Peyer's patch (tissue), 4 donors: ENCODE measurements around the gene CLINT1.
"Not testable (repeated sequence)": the region's sequence is repeated elsewhere in the genome, so short reads cannot be mapped to it uniquely, and the experiment has no call there.

Experiments used
- POLR2A ChIP-seq, 2 donors: fragments of 450-650 bp; IDR thresholded peaks; one replicate each; pipeline ENCODE4 v1.5.1; 2017; ENCODE audit warnings: antibody characterized with exemption in 2 of 2, mild to moderate bottlenecking in 2 of 2, moderate library complexity in 2 of 2
- TF ChIP-seq, protein P1 (sequence below), 6 experiments: fragments of 450-650 bp in 4 of 6; fragments of 200-600 bp in 2 of 6; sonication (generic) in 1 of 6; IDR thresholded peaks; one replicate each; pipeline ENCODE4 v1.5.1; 2017 to 2019; ENCODE audit warnings: antibody characterized with exemption in 6 of 6, mild to moderate bottlenecking in 3 of 6, moderate library complexity in 1 of 6

DNA sequence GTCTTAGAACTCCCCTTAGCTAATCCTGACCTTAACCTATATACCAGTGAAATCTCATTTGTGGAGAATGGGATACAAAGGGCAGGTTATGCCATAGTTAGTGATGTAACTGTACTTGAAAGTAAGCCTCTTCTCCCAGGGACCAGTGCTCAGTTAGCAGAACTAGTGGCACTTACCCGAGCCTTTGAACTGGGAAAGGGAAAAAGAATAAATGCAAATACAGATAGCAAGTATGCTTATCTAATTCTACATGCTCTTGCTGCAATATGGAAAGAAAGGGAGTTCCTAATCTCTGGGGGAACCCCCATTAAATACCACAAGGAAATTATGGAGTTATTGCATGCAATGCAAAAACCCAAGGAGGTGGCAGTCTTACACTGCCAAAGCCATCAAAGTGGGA, 26.1 kb upstream of the CLINT1 start:
- TF ChIP-seq, protein P1, sequence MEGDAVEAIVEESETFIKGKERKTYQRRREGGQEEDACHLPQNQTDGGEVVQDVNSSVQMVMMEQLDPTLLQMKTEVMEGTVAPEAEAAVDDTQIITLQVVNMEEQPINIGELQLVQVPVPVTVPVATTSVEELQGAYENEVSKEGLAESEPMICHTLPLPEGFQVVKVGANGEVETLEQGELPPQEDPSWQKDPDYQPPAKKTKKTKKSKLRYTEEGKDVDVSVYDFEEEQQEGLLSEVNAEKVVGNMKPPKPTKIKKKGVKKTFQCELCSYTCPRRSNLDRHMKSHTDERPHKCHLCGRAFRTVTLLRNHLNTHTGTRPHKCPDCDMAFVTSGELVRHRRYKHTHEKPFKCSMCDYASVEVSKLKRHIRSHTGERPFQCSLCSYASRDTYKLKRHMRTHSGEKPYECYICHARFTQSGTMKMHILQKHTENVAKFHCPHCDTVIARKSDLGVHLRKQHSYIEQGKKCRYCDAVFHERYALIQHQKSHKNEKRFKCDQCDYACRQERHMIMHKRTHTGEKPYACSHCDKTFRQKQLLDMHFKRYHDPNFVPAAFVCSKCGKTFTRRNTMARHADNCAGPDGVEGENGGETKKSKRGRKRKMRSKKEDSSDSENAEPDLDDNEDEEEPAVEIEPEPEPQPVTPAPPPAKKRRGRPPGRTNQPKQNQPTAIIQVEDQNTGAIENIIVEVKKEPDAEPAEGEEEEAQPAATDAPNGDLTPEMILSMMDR (IDR thresholded peaks at IDR 0.05): not testable (repeated sequence)
- TF ChIP-seq POLR2A (IDR thresholded peaks at IDR 0.05): not testable (repeated sequence)
